Fibroblast of lung (primary cell): ENCODE results near the gene KNG1. TPM values are rescaled to one million over a fixed set of nuclear protein-coding genes. Genes with fewer than 3 reads are reported as not detected.
"Not testable (repeated sequence)": the region's sequence is repeated elsewhere in the genome, so short reads cannot be mapped to it uniquely, and the experiment has no call there.

Experiments used
- DNase-seq, 2 donors: peaks; one replicate each; pipeline versions ENCODE4 v3.0.0 to v3.0.0-alpha.2; 2010; ENCODE audit warnings: low read depth in 2 of 2
- H2AFZ ChIP-seq: 2 replicates; pipeline ENCODE4 v1.5.1; 2012; ENCODE audit warnings: low read length, control low read depth, inconsistent platforms
- H3K27ac ChIP-seq: 2 replicates; pipeline ENCODE4 v1.5.1; 2011; ENCODE audit warnings: low read length, control low read depth; ENCODE audit not compliant: insufficient read depth
- H3K27me3 ChIP-seq: 2 replicates; pipeline ENCODE4 v1.5.1; 2011; ENCODE audit warnings: mild to moderate bottlenecking, low read length; ENCODE audit not compliant: control insufficient read depth, insufficient read depth
- H3K36me3 ChIP-seq: 2 replicates; pipeline ENCODE4 v1.5.1; 2011; ENCODE audit warnings: low read length; ENCODE audit not compliant: control insufficient read depth, insufficient read depth
- H3K4me1 ChIP-seq: 2 replicates; pipeline ENCODE4 v1.5.1; 2011; ENCODE audit warnings: low read length; ENCODE audit not compliant: control insufficient read depth, insufficient read depth; ENCODE audit errors: extremely low read depth
- H3K4me2 ChIP-seq: 2 replicates; pipeline ENCODE4 v1.5.1; 2011; ENCODE audit warnings: low read length, control low read depth; ENCODE audit not compliant: insufficient read depth; ENCODE audit errors: extremely low read depth
- H3K4me3 ChIP-seq, 4 experiments: fragments of 200-600 bp in 1 of 4; sonication (generic) in 1 of 4; replicated peaks in 1 of 4; 2 replicates each; pipeline ENCODE4 v1.5.1; 2011 to 2016; ENCODE audit warnings: low read length in 4 of 4, low read depth in 3 of 4, mild to moderate bottlenecking in 3 of 4, control low read depth in 2 of 4, inconsistent platforms in 1 of 4, mixed read lengths in 1 of 4; ENCODE audit not compliant: insufficient read depth in 1 of 4; ENCODE audit errors: control extremely low read depth in 1 of 4
- H3K79me2 ChIP-seq: 2 replicates; pipeline ENCODE4 v1.5.1; 2012; ENCODE audit warnings: mild to moderate bottlenecking, low read length, inconsistent platforms; ENCODE audit not compliant: control insufficient read depth, insufficient read depth
- H3K9ac ChIP-seq: 2 replicates; pipeline ENCODE4 v1.5.1; 2011; ENCODE audit warnings: mild to moderate bottlenecking, low read length, control low read depth; ENCODE audit not compliant: insufficient read depth
- H3K9me3 ChIP-seq: 2 replicates; pipeline ENCODE4 v1.5.1; 2012; ENCODE audit warnings: low read depth, low read length; ENCODE audit not compliant: control insufficient read depth, insufficient read depth
- H4K20me1 ChIP-seq: 2 replicates; pipeline ENCODE4 v1.5.1; 2011; ENCODE audit warnings: low read length; ENCODE audit not compliant: control insufficient read depth, insufficient read depth; ENCODE audit errors: extremely low read depth
- CTCF ChIP-seq, 2 donors: IDR thresholded peaks in 1 of 2; conservative IDR thresholded peaks in 1 of 2; 1 replicate in 1 of 2; 2 replicates in 1 of 2; pipeline ENCODE4 v1.5.1; 2011 to 2012; ENCODE audit warnings: low read length in 2 of 2, control low read depth in 1 of 2, inconsistent platforms in 1 of 2, low read depth in 1 of 2, mild to moderate bottlenecking in 1 of 2
- EZH2 ChIP-seq: IDR thresholded peaks from 2 replicates; pipeline ENCODE4 v1.5.1; 2012; ENCODE audit warnings: low read length, control low read depth, mild to moderate bottlenecking; ENCODE audit errors: missing control alignments
- polyA plus RNA-seq, 2 donors: library from polyadenylated mRNA; depleted of rRNA in 1 of 2; stranded (reverse) in 1 of 2; unstranded in 1 of 2; fragments of >200 nt; gene quantifications; 2 replicates each; pipeline ENCODE4 v1.2.1, GENCODE V29; 2011 to 2012; ENCODE audit warnings: missing spikeins in 1 of 2
- total RNA-seq: library from RNA; depleted of rRNA; stranded (reverse); fragments of >200 nt; gene quantifications from 2 replicates; pipeline ENCODE4 v1.2.1, GENCODE V29; 2014

Gene KNG1
- total and polyA plus RNA-seq, 2 donors (not counting 1 experiment from before 2014, with no cell fraction given) = not detected

GRCh38 chr3:186696522-186696921 lies 20.6 kb upstream of the KNG1 start:
- Histone ChIP-seq H3K27ac (no peak overlapping the region), H3K36me3 (no peaks in the 10 kb centered on the region), H4K20me1 (no peaks in the 10 kb centered on the region), H2AFZ (no peak overlapping the region), H3K9ac (no peak overlapping the region), H3K4me3 (no peak overlapping the region), H3K9me3 (no peaks in the 10 kb centered on the region), H3K79me2 (no peaks in the 10 kb centered on the region), H3K27me3 (no peaks in the 10 kb centered on the region), H3K4me1 (no peaks in the 10 kb centered on the region), H3K4me2 (no peak overlapping the region)
- TF ChIP-seq CTCF (conservative IDR thresholded peaks at IDR 0.05 in 1 of 2, IDR thresholded peaks at IDR 0.05 in 1 of 2; ENCODE audit: low read depth in 1 of 2, low read length in 2 of 2) (no peak), EZH2 (no peak)
- DNase-seq = no peak

GRCh38 chr3:186697510-186697909 lies 19.6 kb upstream of the KNG1 start:
- H3K9me3 ChIP-seq = no peaks in the 10 kb centered on the region
- TF ChIP-seq CTCF (conservative IDR thresholded peaks at IDR 0.05 in 1 of 2, IDR thresholded peaks at IDR 0.05 in 1 of 2; ENCODE audit: low read depth in 1 of 2, low read length in 2 of 2) (no peak), EZH2 (no peak)
- H3K27me3 ChIP-seq = no peaks in the 10 kb centered on the region

GRCh38 chr3:186700267-186700666 lies 16.9 kb upstream of the KNG1 start:
- no peaks in the 10 kb centered on the region for H3K4me1 ChIP-seq
- H3K4me2 ChIP-seq = no peak overlapping the region
- H3K4me3 ChIP-seq = no peak overlapping the region
- no peaks in the 10 kb centered on the region for H3K9me3 ChIP-seq
- no peak overlapping the region for H3K27ac ChIP-seq
- DNase-seq = no peak
- TF ChIP-seq CTCF (conservative IDR thresholded peaks at IDR 0.05 in 1 of 2, IDR thresholded peaks at IDR 0.05 in 1 of 2; ENCODE audit: low read depth in 1 of 2, low read length in 2 of 2) = no peak
- TF ChIP-seq EZH2 = no peak
- H2AFZ ChIP-seq = no peak overlapping the region
- no peaks in the 10 kb centered on the region for H3K36me3 ChIP-seq
- no peak overlapping the region for H3K9ac ChIP-seq
- no peaks in the 10 kb centered on the region for H3K27me3 ChIP-seq
- no peaks in the 10 kb centered on the region for H3K79me2 ChIP-seq
- H4K20me1 ChIP-seq = no peaks in the 10 kb centered on the region

More at GRCh38 chr3:186697510-186697909, 19.6 kb upstream of the KNG1 start:
- H3K4me3 ChIP-seq = no peak overlapping the region
- H3K27ac ChIP-seq = no peak overlapping the region
- no peak overlapping the region for H3K4me2 ChIP-seq
- no peak for DNase-seq
- H3K36me3 ChIP-seq = no peaks in the 10 kb centered on the region
- H4K20me1 ChIP-seq = no peaks in the 10 kb centered on the region
- no peak overlapping the region for H2AFZ ChIP-seq
- H3K79me2 ChIP-seq = no peaks in the 10 kb centered on the region
- H3K9ac ChIP-seq = no peak overlapping the region
- no peaks in the 10 kb centered on the region for H3K4me1 ChIP-seq

- not testable (repeated sequence) for H3K9ac ChIP-seq, DNase-seq, H3K4me2 ChIP-seq, H3K4me3 ChIP-seq, H3K79me2 ChIP-seq, H4K20me1 ChIP-seq, H2AFZ ChIP-seq, H3K36me3 ChIP-seq, H3K9me3 ChIP-seq, H3K27ac ChIP-seq, H3K27me3 ChIP-seq, H3K4me1 ChIP-seq
These were observed 14.7 kb upstream of the KNG1 start for GRCh38 chr3:186702451-186702850.
